Ovary (tissue), 3 donors: Measurements from ENCODE around the gene PPP1R13L.

ENCODE experiments used
- POLR2A ChIP-seq: fragments of 450-650 bp; IDR thresholded peaks from one replicate; pipeline ENCODE4 v1.6.1; 2017; ENCODE audit warnings: antibody characterized with exemption, mild to moderate bottlenecking, moderate library complexity
- TF ChIP-seq, protein P1 (sequence below), 3 donors: fragments of 450-650 bp in 2 of 3; fragments of 200-600 bp in 1 of 3; IDR thresholded peaks; one replicate each; pipeline versions ENCODE4 v1.5.1 to v1.8.0; 2016 to 2022; ENCODE audit warnings: antibody characterized with exemption in 3 of 3, mild to moderate bottlenecking in 1 of 3
- donor health status: DM: no; HTN: no; CAD: no.

- TF ChIP-seq, protein P1, sequence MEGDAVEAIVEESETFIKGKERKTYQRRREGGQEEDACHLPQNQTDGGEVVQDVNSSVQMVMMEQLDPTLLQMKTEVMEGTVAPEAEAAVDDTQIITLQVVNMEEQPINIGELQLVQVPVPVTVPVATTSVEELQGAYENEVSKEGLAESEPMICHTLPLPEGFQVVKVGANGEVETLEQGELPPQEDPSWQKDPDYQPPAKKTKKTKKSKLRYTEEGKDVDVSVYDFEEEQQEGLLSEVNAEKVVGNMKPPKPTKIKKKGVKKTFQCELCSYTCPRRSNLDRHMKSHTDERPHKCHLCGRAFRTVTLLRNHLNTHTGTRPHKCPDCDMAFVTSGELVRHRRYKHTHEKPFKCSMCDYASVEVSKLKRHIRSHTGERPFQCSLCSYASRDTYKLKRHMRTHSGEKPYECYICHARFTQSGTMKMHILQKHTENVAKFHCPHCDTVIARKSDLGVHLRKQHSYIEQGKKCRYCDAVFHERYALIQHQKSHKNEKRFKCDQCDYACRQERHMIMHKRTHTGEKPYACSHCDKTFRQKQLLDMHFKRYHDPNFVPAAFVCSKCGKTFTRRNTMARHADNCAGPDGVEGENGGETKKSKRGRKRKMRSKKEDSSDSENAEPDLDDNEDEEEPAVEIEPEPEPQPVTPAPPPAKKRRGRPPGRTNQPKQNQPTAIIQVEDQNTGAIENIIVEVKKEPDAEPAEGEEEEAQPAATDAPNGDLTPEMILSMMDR (IDR thresholded peaks at IDR 0.05) = no peak
- no peak for TF ChIP-seq POLR2A
Measured at GRCh38 chr19:45450012-45450333, 45.1 kb upstream of the PPP1R13L start.
